GM18867 (cell line): ENCODE measurements around the gene ZNF613.
A peak's percentile ranks its signal among the peaks of the same experiment; 100 is the strongest.
"Not testable (repeated sequence)": the region's sequence is repeated elsewhere in the genome, so short reads cannot be mapped to it uniquely, and the experiment has no call there.

Experiments
- ATAC-seq: cut with Tn5 transposase; IDR thresholded peaks from one replicate; pipeline ENCODE4 v1.9.1; 2021; ENCODE audit warnings: mild to moderate bottlenecking, moderate library complexity; ENCODE audit not compliant: unreplicated experiment

Gene ZNF613

DNA sequence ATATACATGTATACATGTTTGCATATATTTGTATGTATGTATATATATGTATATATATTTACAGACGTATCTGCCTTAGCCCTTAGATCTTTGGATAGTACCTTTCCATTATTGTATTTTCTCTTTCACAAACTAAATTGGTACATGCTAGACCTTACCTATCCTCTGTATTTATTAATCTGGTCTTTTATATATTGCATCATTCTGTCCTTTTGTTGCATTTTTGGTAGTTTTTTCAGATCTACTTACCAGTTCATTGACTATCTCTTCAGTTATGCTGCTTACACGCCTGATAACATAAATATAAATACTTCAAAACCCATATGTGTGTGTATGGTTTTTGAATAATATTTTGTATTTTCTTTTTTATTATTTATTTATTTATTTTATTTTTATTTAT, 11.7 kb downstream of the ZNF613 start:
- no peak for ATAC-seq

DNA sequence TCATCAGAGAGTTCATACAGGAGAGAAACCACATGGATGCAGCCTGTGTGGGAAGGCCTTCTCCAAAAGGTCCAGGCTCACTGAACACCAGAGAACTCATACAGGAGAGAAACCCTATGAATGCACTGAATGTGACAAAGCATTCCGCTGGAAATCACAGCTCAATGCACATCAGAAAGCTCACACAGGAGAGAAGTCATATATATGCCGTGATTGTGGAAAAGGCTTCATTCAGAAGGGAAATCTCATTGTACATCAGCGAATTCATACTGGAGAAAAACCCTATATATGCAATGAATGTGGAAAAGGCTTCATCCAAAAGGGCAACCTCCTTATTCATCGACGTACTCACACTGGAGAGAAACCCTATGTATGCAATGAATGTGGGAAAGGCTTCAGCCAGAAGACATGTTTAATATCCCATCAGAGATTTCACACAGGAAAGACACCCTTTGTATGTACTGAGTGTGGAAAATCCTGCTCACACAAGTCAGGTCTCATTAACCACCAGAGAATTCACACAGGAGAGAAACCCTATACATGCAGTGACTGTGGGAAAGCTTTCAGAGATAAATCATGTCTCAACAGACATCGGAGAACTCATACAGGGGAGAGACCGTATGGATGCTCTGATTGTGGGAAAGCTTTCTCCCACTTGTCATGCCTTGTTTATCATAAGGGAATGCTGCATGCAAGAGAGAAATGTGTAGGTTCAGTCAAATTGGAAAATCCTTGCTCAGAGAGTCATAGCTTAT, 17.7 kb downstream of the ZNF613 start:
- no peak for ATAC-seq

DNA sequence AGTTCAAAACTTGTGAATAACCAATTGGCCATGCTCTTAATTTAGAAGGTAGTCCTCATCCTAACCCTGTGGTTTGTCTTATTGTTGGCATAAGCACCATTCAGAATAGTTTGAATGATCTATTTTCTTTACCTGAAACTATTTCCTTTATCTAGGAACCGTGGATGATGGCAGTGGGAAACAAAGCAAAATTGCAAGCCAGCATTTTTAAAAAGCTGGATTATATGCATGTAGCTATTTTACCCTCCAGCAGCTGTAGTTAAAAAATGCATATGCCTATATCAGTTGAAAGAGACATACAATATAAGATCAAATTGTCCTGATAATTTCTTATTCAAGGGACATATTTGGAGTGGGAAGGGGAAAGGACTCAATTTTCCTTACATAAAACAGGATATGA, 19.3 kb downstream of the ZNF613 start:
- ATAC-seq = no peak

DNA sequence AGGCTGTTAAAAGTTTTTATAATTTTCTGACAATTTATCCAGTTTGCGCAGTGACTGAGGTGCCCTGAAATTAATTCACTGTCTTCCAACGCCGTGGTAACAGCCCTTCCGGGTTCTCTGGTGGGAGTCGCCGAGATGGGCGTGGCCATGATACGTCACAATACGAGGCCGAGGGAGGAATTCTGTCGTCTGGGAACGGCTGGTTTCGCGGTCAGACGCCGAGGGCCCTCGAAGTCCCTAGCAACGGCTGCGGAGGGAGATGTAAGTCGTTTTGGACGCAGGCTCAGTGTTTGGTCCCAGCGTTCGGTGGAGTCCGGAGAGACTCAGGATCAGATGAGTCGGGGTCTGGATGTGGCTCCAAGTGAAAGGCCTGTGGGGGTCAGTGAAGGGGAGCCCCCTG, 21.7 kb downstream of the ZNF613 start:
- no peak for ATAC-seq

DNA sequence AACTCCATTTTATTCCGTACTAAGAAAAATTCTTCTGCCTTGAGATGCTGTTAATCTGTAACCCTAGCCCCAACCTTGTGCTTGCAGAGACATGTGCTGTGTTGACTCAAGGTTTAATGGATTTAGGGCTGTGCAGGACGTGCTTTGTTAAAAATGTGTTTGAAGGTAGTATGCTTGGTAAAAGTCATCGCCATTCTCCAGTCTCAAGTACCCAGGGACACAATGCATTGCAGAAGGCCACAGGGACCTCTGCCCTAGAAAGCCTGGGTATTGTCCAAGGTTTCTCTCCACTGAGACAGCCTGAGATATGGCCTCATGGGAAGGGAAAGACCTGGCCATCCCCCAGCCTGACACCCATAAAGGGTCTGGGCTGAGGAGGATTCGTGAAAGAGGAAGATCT, 30.6 kb downstream of the ZNF613 start:
- ATAC-seq = not testable (repeated sequence)

DNA sequence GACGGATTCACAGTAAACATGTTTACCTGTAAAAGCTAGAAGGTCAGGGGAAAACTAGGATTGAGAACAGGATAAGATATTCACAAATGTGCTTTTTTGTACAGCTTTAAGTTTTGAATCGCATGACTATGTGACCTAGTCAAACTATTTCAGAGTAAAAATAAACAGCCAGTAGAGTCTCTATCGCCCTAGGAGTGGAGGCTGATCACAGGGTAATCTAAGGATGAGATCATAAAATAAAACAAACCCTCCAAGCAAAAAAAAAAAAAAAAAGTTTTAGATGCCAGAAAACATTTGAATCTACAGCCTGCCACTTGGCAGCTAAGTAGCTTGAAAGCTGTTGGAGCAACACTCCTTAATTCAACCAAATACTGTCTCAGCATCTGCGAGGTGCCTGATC, 32.5 kb downstream of the ZNF613 start:
- no peak for ATAC-seq

DNA sequence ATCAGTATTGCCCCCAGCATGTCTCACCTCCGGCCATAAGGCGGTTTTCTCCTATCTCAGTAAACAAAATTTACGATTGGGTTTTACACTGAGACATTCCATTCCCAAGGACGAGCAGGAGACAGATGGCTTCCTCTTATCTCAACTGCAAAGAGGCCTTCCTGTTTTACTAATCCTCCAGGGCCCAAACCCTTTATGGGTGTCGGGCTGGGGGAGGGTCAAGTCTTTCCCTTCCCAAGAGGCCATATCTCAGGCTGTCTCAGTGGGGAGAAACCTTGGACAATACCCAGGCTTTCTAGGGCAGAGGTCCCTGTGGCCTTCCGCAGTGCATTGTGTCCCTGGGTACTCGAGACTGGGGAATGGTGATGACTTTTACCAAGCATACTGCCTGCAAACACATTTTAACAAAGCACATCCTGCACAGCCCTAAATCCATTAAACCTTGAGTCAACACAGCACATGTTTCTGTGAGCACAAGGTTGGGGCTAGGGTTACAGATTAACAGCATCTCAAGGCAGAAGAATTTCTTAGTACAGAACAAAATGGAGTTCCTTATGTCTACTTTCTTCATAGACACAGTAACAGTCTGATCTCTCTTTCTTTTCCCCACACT, 33.5 kb downstream of the ZNF613 start:
- ATAC-seq = not testable (repeated sequence)

DNA sequence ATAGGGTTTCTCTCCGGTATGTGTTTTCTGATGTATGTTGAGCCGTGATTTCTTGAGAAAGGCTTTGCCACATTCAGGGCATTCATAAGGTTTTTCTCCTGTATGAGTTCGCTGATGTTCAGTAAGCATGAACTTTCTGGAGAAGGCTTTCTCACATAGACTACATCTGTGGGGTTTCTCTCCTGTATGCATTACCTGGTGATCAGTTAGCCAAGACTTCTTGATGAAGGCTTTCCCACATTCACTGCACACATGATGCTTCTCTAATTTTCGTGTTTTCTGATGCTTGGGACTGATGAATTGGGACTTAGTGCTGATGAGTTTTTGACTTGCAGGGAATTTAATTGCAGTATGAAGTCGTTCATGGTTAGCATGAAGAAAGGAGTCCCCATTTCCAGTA, 38.3 kb downstream of the ZNF613 start:
- no peak for ATAC-seq

DNA sequence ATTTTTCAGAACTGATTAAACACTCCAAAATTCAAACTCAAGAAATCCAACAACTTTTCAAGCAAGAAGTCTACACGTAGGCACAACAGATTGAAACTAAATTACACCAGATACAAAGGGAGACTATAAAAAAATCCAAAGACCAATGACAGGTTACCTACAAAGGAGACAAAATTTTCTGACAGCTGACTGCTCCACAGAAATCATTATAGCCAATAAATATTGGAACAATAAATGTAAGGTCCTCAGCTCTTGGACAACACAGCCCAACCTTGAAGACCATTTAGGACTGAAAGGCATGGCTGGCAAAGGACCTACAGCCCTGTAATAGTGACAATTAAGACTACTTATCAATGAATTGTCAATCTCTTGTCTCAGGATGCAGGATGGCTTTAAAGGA, 43.4 kb downstream of the ZNF613 start:
- no peak for ATAC-seq

DNA sequence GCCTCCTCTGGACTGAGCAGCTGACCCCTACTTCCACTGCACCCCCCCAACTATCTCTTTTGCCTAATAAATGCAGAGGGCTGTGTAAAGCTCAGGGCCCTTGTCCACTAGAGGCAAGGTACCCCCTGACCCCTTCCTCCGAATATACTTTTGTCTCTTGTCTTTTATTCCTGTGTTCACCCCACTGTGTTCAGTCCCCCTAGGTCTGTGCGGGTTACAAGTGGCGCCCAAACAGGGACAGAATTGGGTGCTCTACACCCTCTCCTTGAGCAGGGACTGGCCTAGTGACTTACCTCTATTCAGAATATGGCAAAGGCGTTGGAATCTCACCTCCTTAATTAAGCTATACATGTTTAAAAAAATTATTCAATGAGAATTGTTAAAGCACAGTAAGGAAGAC, 44.4 kb downstream of the ZNF613 start:
- ATAC-seq = no peak

DNA sequence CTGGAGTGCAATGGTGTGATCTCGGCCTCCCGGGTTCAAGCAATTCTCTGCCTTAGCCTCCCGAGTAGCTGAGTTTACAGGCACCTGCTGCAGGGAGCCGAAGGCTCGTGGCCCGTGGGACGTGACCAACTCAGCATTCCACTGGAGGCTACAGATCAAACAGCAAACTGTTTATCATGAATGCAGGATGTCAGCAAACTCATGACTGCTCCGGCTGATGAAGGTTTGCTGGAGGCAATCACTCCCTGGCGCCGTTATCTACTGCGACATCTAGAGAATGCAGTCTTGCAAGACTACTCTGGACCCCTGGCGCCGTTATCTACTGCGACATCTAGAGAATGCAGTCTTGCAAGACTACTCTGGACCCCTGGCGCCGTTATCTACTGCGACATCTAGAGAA, 48.5 kb downstream of the ZNF613 start:
- not testable (repeated sequence) for ATAC-seq

DNA sequence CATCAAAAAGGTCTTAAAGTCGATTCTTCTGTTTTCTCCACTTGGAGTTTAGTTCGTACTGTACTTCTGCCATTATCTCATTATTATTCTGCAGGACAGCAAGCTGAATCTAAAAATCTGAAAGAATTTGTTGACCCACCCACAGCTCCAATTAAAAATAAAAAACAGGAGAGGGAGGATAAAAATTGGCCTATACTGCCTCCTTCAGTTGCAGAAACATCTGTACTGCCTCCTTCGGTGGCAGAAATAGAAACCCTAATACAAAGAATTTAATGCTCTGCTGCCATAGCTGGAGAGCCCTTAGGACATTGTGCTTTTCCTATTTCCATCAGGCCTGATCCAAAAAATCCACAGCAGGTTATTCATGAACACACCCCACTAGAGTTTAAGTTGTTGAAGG, 49.6 kb downstream of the ZNF613 start:
- no peak for ATAC-seq

DNA sequence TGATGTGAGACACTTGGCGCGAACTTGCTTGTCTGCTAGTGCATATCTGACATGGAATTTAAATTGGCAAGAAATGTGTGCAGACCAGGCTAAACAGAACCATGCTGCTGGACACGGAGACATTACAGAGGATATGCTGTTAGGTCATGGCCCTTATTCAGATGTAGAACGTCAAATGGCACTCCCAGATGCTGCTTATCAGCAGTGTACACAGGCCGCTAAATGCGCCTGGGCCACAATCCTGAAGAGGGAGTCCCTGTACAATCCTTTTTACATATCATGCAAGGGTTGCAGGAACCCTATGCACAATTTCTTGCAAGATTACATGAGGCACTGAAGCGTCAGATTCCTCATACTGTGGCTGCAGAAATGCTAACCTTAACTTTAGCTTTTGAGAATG, 50.1 kb downstream of the ZNF613 start:
- ATAC-seq = no peak

DNA sequence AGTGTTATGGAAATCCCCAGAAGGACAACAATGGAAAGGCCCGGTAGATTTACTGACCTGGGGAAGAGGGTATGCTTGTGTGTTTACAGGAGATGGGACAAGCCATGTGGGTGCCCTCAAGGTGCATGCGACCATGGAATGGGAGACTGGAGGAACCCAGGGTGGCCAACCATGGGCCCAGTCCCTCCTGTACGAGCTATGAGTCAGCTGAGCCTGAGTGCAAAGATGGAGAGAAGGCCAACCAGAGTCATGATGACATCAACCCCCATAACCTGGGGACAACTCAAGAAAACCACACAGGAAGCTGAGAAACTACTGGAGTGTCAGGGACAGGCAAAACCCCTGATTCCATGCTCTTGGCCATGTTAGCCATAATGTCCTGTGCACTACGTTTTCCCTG, 51.6 kb downstream of the ZNF613 start:
- no peak for ATAC-seq

DNA sequence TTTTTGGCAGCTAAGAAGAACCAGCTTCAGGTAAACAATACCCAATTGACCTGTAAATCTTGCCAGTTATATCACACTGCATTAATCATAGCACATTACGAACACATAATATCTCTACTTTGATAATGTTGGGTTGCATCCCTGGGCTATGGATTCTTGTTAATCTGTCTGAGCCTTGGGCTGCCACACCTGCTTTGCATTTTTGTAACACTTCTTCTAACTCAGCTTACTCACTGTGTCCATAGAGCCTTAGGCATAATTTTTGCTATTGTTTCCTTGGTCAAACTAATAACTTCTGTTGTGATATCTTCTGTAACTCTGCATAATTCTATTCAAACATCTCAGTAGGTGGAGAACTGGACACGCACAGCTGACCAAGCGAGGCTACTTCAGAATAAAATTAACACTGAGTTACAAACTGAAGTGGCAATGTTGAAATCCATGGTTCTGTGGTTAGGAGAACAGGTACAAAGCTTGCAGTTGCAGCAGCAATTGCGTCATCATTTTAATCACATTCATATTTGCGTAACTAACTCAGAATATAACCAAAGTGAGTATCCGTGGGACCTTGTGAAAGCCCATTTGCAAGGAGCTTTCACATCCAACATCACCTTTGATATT, 53.0 kb downstream of the ZNF613 start:
- no peak for ATAC-seq

DNA sequence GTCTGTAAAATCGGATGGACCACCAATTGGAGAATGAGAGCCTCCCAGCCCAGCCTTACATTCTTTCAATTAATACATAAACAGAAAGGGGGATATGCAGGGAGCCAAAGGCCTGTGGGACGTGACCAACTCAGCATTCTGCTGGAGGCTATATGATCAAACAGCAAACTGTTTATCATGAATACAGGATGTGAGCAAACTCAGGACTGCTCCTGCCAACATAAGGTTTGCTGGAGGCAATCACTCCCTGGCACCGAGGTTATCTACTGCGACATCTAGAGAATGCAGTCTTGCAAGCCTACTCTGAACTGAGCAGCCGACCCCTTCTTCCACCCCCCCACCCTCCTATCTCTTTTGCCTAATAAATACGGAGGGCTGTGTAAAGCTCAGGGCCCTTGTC, 53.7 kb downstream of the ZNF613 start:
- ATAC-seq = not testable (repeated sequence)

DNA sequence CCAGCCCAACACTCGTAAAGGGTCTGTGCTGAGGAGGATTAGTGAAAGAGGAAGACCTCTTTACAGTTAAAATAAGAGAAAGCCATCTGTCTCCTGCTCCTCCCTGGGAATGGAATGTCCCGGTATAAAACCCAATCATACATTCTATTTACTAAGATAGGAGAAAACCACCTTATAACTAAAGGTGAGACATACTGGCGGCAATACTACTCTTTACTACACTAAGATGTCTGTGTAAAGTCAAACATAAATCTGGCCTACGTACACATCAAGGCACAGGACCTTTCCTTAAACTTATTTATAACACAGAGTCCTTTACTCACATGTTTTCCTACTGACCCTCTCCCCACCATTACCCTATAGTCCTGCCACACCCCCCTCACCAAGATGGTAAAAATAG, 56.1 kb downstream of the ZNF613 start:
- no peak for ATAC-seq

DNA sequence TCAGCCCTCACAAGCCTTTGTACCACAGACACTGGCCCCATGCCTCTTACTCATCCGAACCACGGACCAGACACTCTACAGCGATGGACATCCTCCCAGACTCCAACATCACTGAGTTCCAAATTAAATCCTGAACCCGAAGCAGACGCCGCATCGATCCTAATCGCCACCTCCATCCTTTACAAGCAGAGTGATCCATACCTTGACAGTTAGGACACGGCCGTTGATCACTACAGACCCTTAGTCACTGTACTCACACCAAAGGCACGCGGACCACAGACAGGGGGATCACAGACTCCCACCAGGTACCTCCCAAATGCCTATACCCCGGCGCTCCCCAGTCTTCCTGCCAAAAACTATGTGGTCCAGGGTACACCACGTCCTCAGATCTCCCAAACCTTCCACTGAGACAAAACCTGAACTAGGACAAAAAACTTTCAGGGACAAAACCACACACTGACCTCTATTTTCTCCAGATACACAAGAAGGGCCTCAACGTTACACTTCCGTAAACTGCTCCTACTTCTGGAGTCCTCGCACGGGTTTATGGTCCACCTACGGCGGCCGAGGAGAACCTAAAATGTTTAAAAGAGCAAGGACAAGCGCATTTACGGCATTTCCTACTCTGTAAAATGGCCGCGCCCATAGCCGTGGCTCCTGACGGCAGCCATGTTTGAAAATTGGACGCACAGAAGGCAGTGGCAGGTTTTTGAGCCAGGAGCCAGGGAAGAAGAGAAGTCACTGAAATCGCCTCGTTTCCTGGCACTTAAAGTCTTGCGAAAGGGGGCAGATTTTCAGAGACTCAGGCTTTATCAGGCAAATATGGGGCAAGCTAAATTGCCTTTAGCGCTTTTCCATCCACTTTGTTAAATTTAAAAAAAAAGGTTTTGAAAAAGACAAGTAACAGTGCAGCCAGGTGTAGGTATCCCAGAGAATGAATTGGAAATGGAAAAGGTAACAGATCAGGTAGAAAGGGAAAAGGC, 59.3 kb downstream of the ZNF613 start, which contains the start of gene ZNF350:
Gene ZNF350, minus strand, starts transcription at position 532 of the 983 bp plus-strand sequence. CDS start 12,480 bp downstream, outside the sequence.
- ATAC-seq = peak; percentile 92

DNA sequence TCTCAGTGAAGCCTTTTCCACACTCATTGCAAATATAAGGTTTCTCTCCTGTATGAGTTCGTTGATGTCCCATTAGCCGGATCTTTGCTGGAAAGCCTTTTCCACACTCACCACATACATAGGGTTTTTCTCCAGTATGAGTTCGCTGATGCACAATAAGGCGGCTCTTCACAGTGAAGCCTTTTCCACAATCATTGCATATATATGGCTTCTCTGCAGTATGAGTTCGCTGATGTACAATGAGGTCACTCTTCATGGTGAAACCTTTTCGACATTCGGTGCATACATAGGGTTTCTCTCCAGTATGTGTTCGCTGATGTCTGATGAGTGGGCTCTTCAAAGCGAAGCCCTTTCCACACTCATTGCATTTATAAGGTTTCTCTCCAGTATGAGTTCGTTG, 66.2 kb downstream of the ZNF613 start:
- no peak for ATAC-seq

DNA sequence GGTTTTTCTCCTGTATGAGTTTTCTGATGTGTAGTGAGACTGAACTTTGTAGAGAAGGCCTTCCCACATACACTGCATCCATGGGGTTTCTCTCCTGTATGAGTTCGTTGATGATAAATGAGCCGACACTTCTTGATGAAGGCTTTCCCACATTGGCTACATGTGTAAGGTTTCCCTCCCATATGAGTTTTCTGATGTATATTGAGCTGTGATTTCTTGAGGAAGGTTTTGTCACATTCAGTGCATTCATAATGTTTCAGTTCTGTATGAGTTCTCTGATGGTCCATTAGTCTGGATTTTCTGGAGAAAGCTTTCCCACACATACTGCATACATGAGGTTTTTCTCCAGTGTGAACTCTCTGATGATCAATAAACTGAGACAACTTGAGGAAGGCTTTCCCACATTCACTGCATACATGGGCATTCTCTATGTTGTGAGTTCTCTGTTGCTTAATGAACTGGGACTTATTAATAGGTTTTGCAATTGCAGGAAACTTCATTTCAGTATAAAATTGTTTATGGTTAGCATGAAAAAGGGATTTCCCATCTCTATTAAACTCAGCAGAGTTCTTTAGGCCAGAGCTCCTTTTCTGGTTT, 66.9 kb downstream of the ZNF613 start:
- no peak for ATAC-seq
